Measurements from ENCODE around the gene GTF2I.
A peak's percentile ranks its signal among the peaks of the same experiment; 100 is the strongest.

DNA sequence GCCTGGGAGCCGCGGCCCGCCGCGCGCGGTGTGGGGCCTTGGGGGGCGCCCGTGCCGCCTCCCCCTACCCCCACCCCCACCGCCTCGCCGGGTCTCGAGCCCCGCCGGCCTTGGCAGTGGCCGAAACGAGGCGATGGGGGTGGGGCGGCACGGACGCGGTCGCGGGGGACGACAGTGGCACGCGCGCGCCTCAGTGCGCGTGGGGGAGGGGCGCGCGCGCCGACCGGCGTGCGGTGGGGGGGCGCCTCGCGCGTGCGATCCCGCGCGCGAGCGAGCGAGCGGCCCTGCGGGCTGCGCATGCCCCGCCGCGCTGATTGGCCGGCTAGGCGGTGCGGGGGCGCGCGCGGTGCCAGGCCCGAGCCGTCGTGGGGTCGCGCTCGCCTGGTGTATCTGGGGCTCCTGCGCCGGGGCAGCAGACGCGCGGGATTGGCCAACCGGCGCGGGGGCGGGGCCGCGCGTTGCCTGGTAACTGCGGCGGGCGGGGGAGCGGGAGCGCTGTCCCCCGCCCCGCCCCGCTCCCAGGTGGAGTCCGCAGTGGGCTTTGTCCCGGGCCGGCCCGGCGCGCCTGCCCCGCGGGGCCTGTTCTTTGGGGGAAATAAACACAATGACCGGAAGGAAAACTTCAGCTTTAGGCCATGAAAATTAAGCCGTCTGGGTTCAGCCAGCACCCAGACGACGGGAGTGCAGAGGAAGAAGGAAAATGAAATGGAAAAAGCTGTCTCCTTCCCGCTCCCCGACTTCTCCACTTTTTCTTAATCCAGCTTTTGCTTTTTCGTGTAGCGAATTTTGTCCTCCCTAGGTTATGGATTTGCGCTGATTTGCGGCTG lies 873 bp downstream of the GTF2I start:
- TF ChIP-seq, protein P1, sequence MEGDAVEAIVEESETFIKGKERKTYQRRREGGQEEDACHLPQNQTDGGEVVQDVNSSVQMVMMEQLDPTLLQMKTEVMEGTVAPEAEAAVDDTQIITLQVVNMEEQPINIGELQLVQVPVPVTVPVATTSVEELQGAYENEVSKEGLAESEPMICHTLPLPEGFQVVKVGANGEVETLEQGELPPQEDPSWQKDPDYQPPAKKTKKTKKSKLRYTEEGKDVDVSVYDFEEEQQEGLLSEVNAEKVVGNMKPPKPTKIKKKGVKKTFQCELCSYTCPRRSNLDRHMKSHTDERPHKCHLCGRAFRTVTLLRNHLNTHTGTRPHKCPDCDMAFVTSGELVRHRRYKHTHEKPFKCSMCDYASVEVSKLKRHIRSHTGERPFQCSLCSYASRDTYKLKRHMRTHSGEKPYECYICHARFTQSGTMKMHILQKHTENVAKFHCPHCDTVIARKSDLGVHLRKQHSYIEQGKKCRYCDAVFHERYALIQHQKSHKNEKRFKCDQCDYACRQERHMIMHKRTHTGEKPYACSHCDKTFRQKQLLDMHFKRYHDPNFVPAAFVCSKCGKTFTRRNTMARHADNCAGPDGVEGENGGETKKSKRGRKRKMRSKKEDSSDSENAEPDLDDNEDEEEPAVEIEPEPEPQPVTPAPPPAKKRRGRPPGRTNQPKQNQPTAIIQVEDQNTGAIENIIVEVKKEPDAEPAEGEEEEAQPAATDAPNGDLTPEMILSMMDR (IDR thresholded peaks at IDR 0.05; ENCODE audit: extremely low read depth in 1 of 2, insufficient read depth in 1 of 2, low read depth in 1 of 2, low read length in 2 of 2) = no peak
- TF ChIP-seq POLR2AphosphoS5 (IDR thresholded peaks at IDR 0.05; ENCODE audit: insufficient read depth, low read depth, low read length) (peak; percentile 66), EZH2 (IDR thresholded peaks at IDR 0.05; ENCODE audit: borderline replicate concordance, low read depth, low read length, severe bottlenecking) (no peak)

Data from endothelial cell of umbilical vein (primary cell).